ENCODE measurements around the gene RBM17. TPM values are rescaled to one million over a fixed set of nuclear protein-coding genes. Genes with fewer than 3 reads are reported as not detected.
"Not testable (repeated sequence)": the region's sequence is repeated elsewhere in the genome, so short reads cannot be mapped to it uniquely, and the experiment has no call there.

RBM17 gene
- total RNA-seq, 1 experiment from 2014 or later, result 65.4 TPM

DNA sequence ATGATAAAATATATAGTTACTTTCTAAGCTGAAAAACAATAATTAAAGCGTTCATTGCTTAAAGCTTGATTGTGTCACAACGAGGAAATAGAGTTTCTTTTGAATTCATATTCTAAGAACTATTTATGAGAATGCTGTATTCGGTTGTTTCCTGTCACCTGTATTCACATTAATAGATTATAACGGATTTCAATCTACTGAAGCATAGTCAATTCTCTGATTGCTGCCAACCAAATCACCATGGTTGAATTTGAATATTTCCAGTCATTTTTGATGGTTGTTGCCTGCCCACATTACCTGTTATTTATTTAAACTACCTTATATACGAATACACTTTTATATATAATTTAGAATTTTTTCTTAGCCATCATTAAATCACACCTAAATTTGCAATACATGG, 48.6 kb upstream of the RBM17 start:
- Histone ChIP-seq H3K9me3 (ENCODE audit: control insufficient read depth, insufficient read depth, low read depth, low read length) (no peaks in the 10 kb centered on the region), H3K4me1 (ENCODE audit: control insufficient read depth, insufficient read depth, low read length) (no peaks in the 10 kb centered on the region), H3K27me3 (ENCODE audit: control insufficient read depth, insufficient read depth, low read length) (peaks cover 3% of the 10 kb centered on the region; the same call in 1 of the 2 replicates), H3K27ac (ENCODE audit: low read length) (no peak overlapping the region), H3K4me3 (ENCODE audit: low read depth in 2 of 2, low read length in 2 of 2) (no peak overlapping the region), H3K36me3 (ENCODE audit: control insufficient read depth, insufficient read depth, low read length) (no peaks in the 10 kb centered on the region)
- DNase-seq (ENCODE audit: low read depth, low spot score), result no peak
- ChIA-PET POLR2A (no interaction called here), CTCF (interaction anchor here (0.6 kb wide), 1 partner anchor 10 kb away, joined by 3 read pairs; no protein-coding TSS in a partner anchor)
- no peak for ATAC-seq
- in situ Hi-C loops (cut with HindIII; ENCODE audit: low pct_unique_long_range_greater_than_20kb, low sequenced_read_pairs), result no loop called here
- no TSS peak for BruUV-seq (replicated peaks)
- TF ChIP-seq, protein P1, sequence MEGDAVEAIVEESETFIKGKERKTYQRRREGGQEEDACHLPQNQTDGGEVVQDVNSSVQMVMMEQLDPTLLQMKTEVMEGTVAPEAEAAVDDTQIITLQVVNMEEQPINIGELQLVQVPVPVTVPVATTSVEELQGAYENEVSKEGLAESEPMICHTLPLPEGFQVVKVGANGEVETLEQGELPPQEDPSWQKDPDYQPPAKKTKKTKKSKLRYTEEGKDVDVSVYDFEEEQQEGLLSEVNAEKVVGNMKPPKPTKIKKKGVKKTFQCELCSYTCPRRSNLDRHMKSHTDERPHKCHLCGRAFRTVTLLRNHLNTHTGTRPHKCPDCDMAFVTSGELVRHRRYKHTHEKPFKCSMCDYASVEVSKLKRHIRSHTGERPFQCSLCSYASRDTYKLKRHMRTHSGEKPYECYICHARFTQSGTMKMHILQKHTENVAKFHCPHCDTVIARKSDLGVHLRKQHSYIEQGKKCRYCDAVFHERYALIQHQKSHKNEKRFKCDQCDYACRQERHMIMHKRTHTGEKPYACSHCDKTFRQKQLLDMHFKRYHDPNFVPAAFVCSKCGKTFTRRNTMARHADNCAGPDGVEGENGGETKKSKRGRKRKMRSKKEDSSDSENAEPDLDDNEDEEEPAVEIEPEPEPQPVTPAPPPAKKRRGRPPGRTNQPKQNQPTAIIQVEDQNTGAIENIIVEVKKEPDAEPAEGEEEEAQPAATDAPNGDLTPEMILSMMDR (IDR thresholded peaks at IDR 0.05), result no peak
- no peak for TF ChIP-seq REST (IDR thresholded peaks at IDR 0.05; ENCODE audit: insufficient read depth in 1 of 2, low read depth in 2 of 2, low read length in 1 of 2)
- TF ChIP-seq POLR2AphosphoS5 (IDR thresholded peaks at IDR 0.05; ENCODE audit: low read depth, low read length), result no peak
- TF ChIP-seq TCF7L2 (IDR thresholded peaks at IDR 0.05; ENCODE audit: low read depth, low read length), result no peak
- TF ChIP-seq SIN3A (IDR thresholded peaks at IDR 0.05; ENCODE audit: borderline replicate concordance, insufficient read depth, low read depth, low read length), result no peak
- intact Hi-C loops (cut with micrococcal nuclease; ENCODE audit: unreplicated experiment), result no loop called here

DNA sequence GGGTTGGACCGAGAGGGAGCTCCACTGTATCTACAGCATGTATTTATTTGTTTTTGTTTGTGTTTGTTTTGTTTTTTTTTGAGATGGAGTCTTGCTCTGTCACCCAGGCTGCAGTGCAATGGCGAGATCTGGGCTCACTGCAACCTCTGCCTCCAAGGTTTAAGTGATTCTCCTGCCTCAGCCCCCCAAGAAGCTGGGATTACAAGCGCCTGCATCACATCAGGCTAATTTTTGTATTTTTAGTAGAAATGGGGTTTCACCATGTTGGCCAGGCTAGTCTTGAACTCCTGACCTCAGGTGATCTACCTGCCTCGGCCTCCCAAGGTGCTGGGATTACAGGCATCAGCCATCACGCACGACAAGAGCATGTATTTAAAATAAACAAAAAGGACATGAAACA, 45.5 kb upstream of the RBM17 start:
- ATAC-seq; CTCF ChIA-PET; H3K36me3 ChIP-seq (ENCODE audit: control insufficient read depth, insufficient read depth, low read length); H3K4me3 ChIP-seq (ENCODE audit: low read depth in 2 of 2, low read length in 2 of 2); DNase-seq (ENCODE audit: low read depth, low spot score); intact Hi-C loops (cut with micrococcal nuclease; ENCODE audit: unreplicated experiment); H3K27ac ChIP-seq (ENCODE audit: low read length); BruUV-seq (replicated peaks); H3K4me1 ChIP-seq (ENCODE audit: control insufficient read depth, insufficient read depth, low read length); H3K9me3 ChIP-seq (ENCODE audit: control insufficient read depth, insufficient read depth, low read depth, low read length); in situ Hi-C loops (cut with HindIII; ENCODE audit: low pct_unique_long_range_greater_than_20kb, low sequenced_read_pairs); POLR2A ChIA-PET; H3K27me3 ChIP-seq (ENCODE audit: control insufficient read depth, insufficient read depth, low read length): not testable (repeated sequence)

- no peak for DNase-seq (ENCODE audit: low read depth, low spot score)
- no peaks in the 10 kb centered on the region for H3K9me3 ChIP-seq (ENCODE audit: control insufficient read depth, insufficient read depth, low read depth, low read length)
- H3K27me3 ChIP-seq (ENCODE audit: control insufficient read depth, insufficient read depth, low read length), result peaks cover 3% of the 10 kb centered on the region; the same call in 1 of the 2 replicates
- H3K4me1 ChIP-seq (ENCODE audit: control insufficient read depth, insufficient read depth, low read length), result no peaks in the 10 kb centered on the region
- no peak for ATAC-seq
- TF ChIP-seq, protein P1 (IDR thresholded peaks at IDR 0.05), result no peak
- TF ChIP-seq REST (IDR thresholded peaks at IDR 0.05; ENCODE audit: insufficient read depth in 1 of 2, low read depth in 2 of 2, low read length in 1 of 2) (no peak), POLR2AphosphoS5 (IDR thresholded peaks at IDR 0.05; ENCODE audit: low read depth, low read length) (no peak), SIN3A (IDR thresholded peaks at IDR 0.05; ENCODE audit: borderline replicate concordance, insufficient read depth, low read depth, low read length) (no peak), TCF7L2 (IDR thresholded peaks at IDR 0.05; ENCODE audit: low read depth, low read length) (no peak)
- no peak overlapping the region for H3K27ac ChIP-seq (ENCODE audit: low read length)
- intact Hi-C loops (cut with micrococcal nuclease; ENCODE audit: unreplicated experiment), result no loop called here
- no TSS peak for BruUV-seq (replicated peaks)
- in situ Hi-C loops (cut with HindIII; ENCODE audit: low pct_unique_long_range_greater_than_20kb, low sequenced_read_pairs), result no loop called here
- H3K4me3 ChIP-seq (ENCODE audit: low read depth in 2 of 2, low read length in 2 of 2), result no peak overlapping the region
- POLR2A ChIA-PET, result no interaction called here
- CTCF ChIA-PET, result no interaction called here
- no peaks in the 10 kb centered on the region for H3K36me3 ChIP-seq (ENCODE audit: control insufficient read depth, insufficient read depth, low read length)
Observed at GRCh38 chr10:6044060-6044459, 44.8 kb upstream of the RBM17 start.

All from Panc1 (cell line).